Stimulated activated CD4-positive, alpha-beta T cell treated with anti-CD3 and anti-CD28 coated beads, Interleukin-4, amount 100 ng/mL, for 1 hour (primary cell): Measurements from ENCODE around the gene SERTAD2.

Experiments
- DNase-seq: peaks from one replicate; pipeline ENCODE4 v3.0.0-alpha.2; 2020

Gene SERTAD2

GRCh38 chr2:64672708-64673107 lies 19.0 kb upstream of the SERTAD2 start:
- no peak for DNase-seq

- DNase-seq = no peak
Observed at GRCh38 chr2:64670047-64670446, 16.3 kb upstream of the SERTAD2 start.

- DNase-seq = no peak
Observed at GRCh38 chr2:64669288-64669687, 15.6 kb upstream of the SERTAD2 start.

GRCh38 chr2:64668542-64668941 lies 14.8 kb upstream of the SERTAD2 start:
- DNase-seq = no peak

- no peak for DNase-seq
Observed at GRCh38 chr2:64667535-64667934, 13.8 kb upstream of the SERTAD2 start.

GRCh38 chr2:64666810-64667438 lies 13.2 kb upstream of the SERTAD2 start:
- DNase-seq = no peak

GRCh38 chr2:64665709-64666108 lies 12.0 kb upstream of the SERTAD2 start:
- DNase-seq = no peak

GRCh38 chr2:64663402-64663801 lies 9.7 kb upstream of the SERTAD2 start:
- no peak for DNase-seq

GRCh38 chr2:64661741-64662169 lies 8.0 kb upstream of the SERTAD2 start:
- DNase-seq = no peak

- DNase-seq = no peak
Observed at GRCh38 chr2:64659252-64659651, 5.5 kb upstream of the SERTAD2 start.

GRCh38 chr2:64658269-64658668 lies 4.6 kb upstream of the SERTAD2 start:
- no peak for DNase-seq

- no peak for DNase-seq
Observed at GRCh38 chr2:64657411-64657810, 3.7 kb upstream of the SERTAD2 start.

- DNase-seq = no peak
Observed at GRCh38 chr2:64656379-64656778, 2.7 kb upstream of the SERTAD2 start.

- no peak for DNase-seq
Observed at GRCh38 chr2:64655873-64656272, 2.2 kb upstream of the SERTAD2 start.

- peak; percentile 36 for DNase-seq
Observed at GRCh38 chr2:64655018-64655664, 1.4 kb upstream of the SERTAD2 start.

GRCh38 chr2:64654063-64654811 lies 524 bp upstream of the SERTAD2 start:
- peak; percentile 59 for DNase-seq

GRCh38 chr2:64652231-64653108 lies 1.2 kb downstream of the SERTAD2 start:
- DNase-seq = peak; percentile 15

GRCh38 chr2:64651590-64651989 lies 2.1 kb downstream of the SERTAD2 start:
- no peak for DNase-seq

GRCh38 chr2:64650722-64651338 lies 2.9 kb downstream of the SERTAD2 start:
- no peak for DNase-seq

GRCh38 chr2:64650296-64650695 lies 3.4 kb downstream of the SERTAD2 start:
- no peak for DNase-seq

- no peak for DNase-seq
Observed at GRCh38 chr2:64649626-64650025, 4.1 kb downstream of the SERTAD2 start.

GRCh38 chr2:64649013-64649484 lies 4.7 kb downstream of the SERTAD2 start:
- DNase-seq = no peak
